Trophoblast cell (in vitro differentiated cells and primary cell): ENCODE measurements around the gene FTO.

Experiments used
- DNase-seq, 2 donors: peaks; one replicate each; pipeline ENCODE4 v3.0.0-alpha.2; 2016
- H2AFZ ChIP-seq: 2 replicates; pipeline ENCODE4 v1.6.1; 2013; ENCODE audit warnings: low read length, moderate library complexity, mild to moderate bottlenecking; ENCODE audit not compliant: insufficient read depth, poor library complexity
- H2AK5ac ChIP-seq: 2 replicates; pipeline ENCODE4 v1.6.1; 2013; ENCODE audit warnings: mild to moderate bottlenecking, low read length
- H2BK120ac ChIP-seq: 2 replicates; pipeline ENCODE4 v1.6.1; 2013; ENCODE audit warnings: low read length, mild to moderate bottlenecking, moderate library complexity; ENCODE audit not compliant: insufficient read depth, poor library complexity
- H2BK12ac ChIP-seq: 2 replicates; pipeline ENCODE4 v1.6.1; 2013; ENCODE audit warnings: mild to moderate bottlenecking, low read length, moderate library complexity
- H2BK5ac ChIP-seq: 2 replicates; pipeline ENCODE4 v1.6.1; 2013; ENCODE audit warnings: low read length, low read depth, moderate library complexity, mild to moderate bottlenecking; ENCODE audit not compliant: poor library complexity
- H3K14ac ChIP-seq: 2 replicates; pipeline ENCODE4 v1.6.1; 2013; ENCODE audit warnings: mild to moderate bottlenecking, low read length
- H3K18ac ChIP-seq: 2 replicates; pipeline ENCODE4 v1.6.1; 2013; ENCODE audit warnings: mild to moderate bottlenecking, low read length
- H3K23ac ChIP-seq: 2 replicates; pipeline ENCODE4 v1.6.1; 2013; ENCODE audit warnings: low read length
- H3K27ac ChIP-seq: 2 replicates; pipeline ENCODE4 v1.5.1; 2013; ENCODE audit warnings: low read depth, mild to moderate bottlenecking, inconsistent platforms, low read length, moderate library complexity
- H3K27me3 ChIP-seq: 2 replicates; pipeline ENCODE4 v1.6.1; 2013; ENCODE audit warnings: inconsistent platforms, mild to moderate bottlenecking, low read length, moderate library complexity; ENCODE audit not compliant: insufficient read depth
- H3K36me3 ChIP-seq, 2 experiments: 1 replicate in 1 of 2; 2 replicates in 1 of 2; pipeline ENCODE4 v1.6.1; 2013; ENCODE audit warnings: low read length in 2 of 2, mild to moderate bottlenecking in 2 of 2, moderate library complexity in 1 of 2; ENCODE audit not compliant: insufficient read depth in 2 of 2, control insufficient read depth in 1 of 2
- H3K4ac ChIP-seq: 2 replicates; pipeline ENCODE4 v1.6.1; 2013; ENCODE audit warnings: low read depth, mild to moderate bottlenecking, low read length, moderate library complexity
- H3K4me1 ChIP-seq, 2 experiments: 1 replicate in 1 of 2; 2 replicates in 1 of 2; pipeline ENCODE4 v1.6.1; 2013; ENCODE audit warnings: low read length in 2 of 2, mild to moderate bottlenecking in 2 of 2, moderate library complexity in 1 of 2; ENCODE audit not compliant: insufficient read depth in 2 of 2, control insufficient read depth in 1 of 2
- H3K4me2 ChIP-seq: 2 replicates; pipeline ENCODE4 v1.6.1; 2013; ENCODE audit warnings: inconsistent platforms, mild to moderate bottlenecking, low read length, moderate library complexity
- H3K4me3 ChIP-seq: 2 replicates; pipeline ENCODE4 v1.5.1; 2013; ENCODE audit warnings: mild to moderate bottlenecking, low read depth, low read length, inconsistent platforms
- H3K79me1 ChIP-seq: one replicate; pipeline ENCODE4 v1.6.1; 2013; ENCODE audit warnings: low read length
- H3K79me2 ChIP-seq: 2 replicates; pipeline ENCODE4 v1.6.1; 2013; ENCODE audit warnings: low read length, mild to moderate bottlenecking; ENCODE audit not compliant: control insufficient read depth, insufficient read depth, poor library complexity
- H3K9ac ChIP-seq: 2 replicates; pipeline ENCODE4 v1.6.1; 2013; ENCODE audit warnings: mild to moderate bottlenecking, low read length
- H3K9me3 ChIP-seq: 2 replicates; pipeline ENCODE4 v1.6.1; 2013; ENCODE audit warnings: low read depth, mild to moderate bottlenecking, control low read depth, inconsistent platforms, low read length; ENCODE audit not compliant: insufficient read depth
- H4K12ac ChIP-seq: 2 replicates; pipeline ENCODE4 v1.6.1; 2013; ENCODE audit warnings: low read depth, mild to moderate bottlenecking, low read length, moderate library complexity
- H4K8ac ChIP-seq: 2 replicates; pipeline ENCODE4 v1.6.1; 2013; ENCODE audit warnings: low read depth, mild to moderate bottlenecking, low read length, moderate library complexity
- H4K91ac ChIP-seq: one replicate; pipeline ENCODE4 v1.6.1; 2013; ENCODE audit warnings: low read depth, mild to moderate bottlenecking, low read length, moderate library complexity
- WGBS: extraction: QIAGEN DNeasy Blood & Tissue Kit; methylation state at CpG from one replicate; pipeline ENCODE4 v1.1.7; 2013; ENCODE audit warnings: missing lambda C conversion rate; ENCODE audit not compliant: insufficient read length, insufficient coverage; ENCODE audit errors: extremely low coverage; 5-methylcytosine and 5-hydroxymethylcytosine counted together

The FTO gene

GRCh38 chr16:54185045-54185444, 481.1 kb downstream of the FTO start:
- Histone ChIP-seq H4K91ac (no peak overlapping the region), H3K79me2 (no peaks in the 10 kb centered on the region), H3K27ac (no peak overlapping the region), H4K8ac (no peak overlapping the region), H2BK12ac (no peak overlapping the region), H2BK5ac (no peak overlapping the region), H3K79me1 (no peaks in the 10 kb centered on the region), H3K18ac (no peak overlapping the region), H3K9me3 (no peaks in the 10 kb centered on the region), H3K27me3 (no peaks in the 10 kb centered on the region), H3K4me2 (no peak overlapping the region), H3K4ac (no peak overlapping the region), H3K36me3 (no peaks in the 10 kb centered on the region), H3K4me1 (peaks cover 0 to 4% of the 10 kb centered on the region in 2 experiments), H4K12ac (no peak overlapping the region), H3K14ac (no peak overlapping the region), H3K9ac (no peak overlapping the region), H2AK5ac (no peak overlapping the region), H2BK120ac (no peak overlapping the region), H2AFZ (no peak overlapping the region), H3K23ac (no peak overlapping the region), H3K4me3 (no peak overlapping the region)
- no CpG with 5 or more reads among the region's 2 CpGs for WGBS
- no peak for DNase-seq

GRCh38 chr16:54191163-54191562, 487.2 kb downstream of the FTO start:
- H3K14ac ChIP-seq, result no peak overlapping the region
- peaks cover 3 to 9% of the 10 kb centered on the region in 2 experiments for H3K4me1 ChIP-seq
- no peak overlapping the region for H3K4me3 ChIP-seq
- no peak for DNase-seq
- H3K9me3 ChIP-seq, result no peaks in the 10 kb centered on the region
- H2BK12ac ChIP-seq, result no peak overlapping the region
- no peak overlapping the region for H3K4ac ChIP-seq
- H3K79me2 ChIP-seq, result no peaks in the 10 kb centered on the region
- no peak overlapping the region for H4K91ac ChIP-seq
- no peak overlapping the region for H2AK5ac ChIP-seq
- H3K18ac ChIP-seq, result no peak overlapping the region
- H2BK120ac ChIP-seq, result no peak overlapping the region
- WGBS, result no CpG with 5 or more reads among the region's 2 CpGs
- H4K8ac ChIP-seq, result no peak overlapping the region
- H3K27ac ChIP-seq, result no peak overlapping the region
- peaks cover 2% of the 10 kb centered on the region for H3K79me1 ChIP-seq
- no peak overlapping the region for H3K9ac ChIP-seq
- no peak overlapping the region for H2BK5ac ChIP-seq
- no peak overlapping the region for H3K23ac ChIP-seq
- no peak overlapping the region for H4K12ac ChIP-seq
- H3K36me3 ChIP-seq, result no peaks in the 10 kb centered on the region
- no peak overlapping the region for H2AFZ ChIP-seq
- H3K27me3 ChIP-seq, result no peaks in the 10 kb centered on the region
- no peak overlapping the region for H3K4me2 ChIP-seq

- no CpG with 5 or more reads among the region's 3 CpGs for WGBS
- no peak overlapping the region for H3K27ac ChIP-seq
- no peak overlapping the region for H2BK5ac ChIP-seq
- no peak overlapping the region for H3K23ac ChIP-seq
- no peak overlapping the region for H3K9ac ChIP-seq
- H3K27me3 ChIP-seq, result no peaks in the 10 kb centered on the region
- no peak overlapping the region for H2AFZ ChIP-seq
- no peaks in the 10 kb centered on the region for H3K79me2 ChIP-seq
- H3K4ac ChIP-seq, result no peak overlapping the region
- H3K4me3 ChIP-seq, result no peak overlapping the region
- H4K91ac ChIP-seq, result no peak overlapping the region
- peaks cover 3 to 9% of the 10 kb centered on the region in 2 experiments for H3K4me1 ChIP-seq
- H3K4me2 ChIP-seq, result no peak overlapping the region
- H3K14ac ChIP-seq, result no peak overlapping the region
- H3K79me1 ChIP-seq, result peaks cover 2% of the 10 kb centered on the region
- no peaks in the 10 kb centered on the region for H3K36me3 ChIP-seq
- H2BK120ac ChIP-seq, result no peak overlapping the region
- H2BK12ac ChIP-seq, result no peak overlapping the region
- H2AK5ac ChIP-seq, result no peak overlapping the region
- no peak overlapping the region for H4K12ac ChIP-seq
- H4K8ac ChIP-seq, result no peak overlapping the region
- H3K18ac ChIP-seq, result no peak overlapping the region
- DNase-seq, result no peak
- no peaks in the 10 kb centered on the region for H3K9me3 ChIP-seq
Measured at GRCh38 chr16:54191592-54191991, 487.6 kb downstream of the FTO start.

GRCh38 chr16:54193013-54193664, 489.2 kb downstream of the FTO start:
- H3K4me2 ChIP-seq, result peak overlapping the region; percentile 65
- H3K27me3 ChIP-seq, result no peaks in the 10 kb centered on the region
- no peaks in the 10 kb centered on the region for H3K36me3 ChIP-seq
- peak overlapping the region; percentile 39 for H4K8ac ChIP-seq
- H3K9ac ChIP-seq, result no peak overlapping the region
- no peak overlapping the region for H2AK5ac ChIP-seq
- H3K79me1 ChIP-seq, result peaks cover 2% of the 10 kb centered on the region
- H3K4ac ChIP-seq, result no peak overlapping the region
- no peak for DNase-seq
- no peaks in the 10 kb centered on the region for H3K9me3 ChIP-seq
- H3K4me1 ChIP-seq, result peaks cover 3 to 9% of the 10 kb centered on the region in 2 experiments
- H3K27ac ChIP-seq, result no peak overlapping the region
- H2BK5ac ChIP-seq, result no peak overlapping the region
- H2AFZ ChIP-seq, result peak overlapping the region; percentile 11
- H4K91ac ChIP-seq, result no peak overlapping the region
- no peak overlapping the region for H4K12ac ChIP-seq
- H3K4me3 ChIP-seq, result no peak overlapping the region
- H3K18ac ChIP-seq, result no peak overlapping the region
- H3K23ac ChIP-seq, result no peak overlapping the region
- no peaks in the 10 kb centered on the region for H3K79me2 ChIP-seq
- no peak overlapping the region for H2BK12ac ChIP-seq
- no CpG with 5 or more reads among the region's 9 CpGs for WGBS
- H2BK120ac ChIP-seq, result no peak overlapping the region
- H3K14ac ChIP-seq, result no peak overlapping the region
